HG02610 (cell line): Measurements from ENCODE around the gene RGS19.

Experiments used
- ATAC-seq: cut with Tn5 transposase; IDR thresholded peaks from one replicate; pipeline ENCODE4 v1.9.1; 2021; ENCODE audit warnings: mild to moderate bottlenecking, moderate library complexity; ENCODE audit not compliant: unreplicated experiment

The RGS19 gene

DNA sequence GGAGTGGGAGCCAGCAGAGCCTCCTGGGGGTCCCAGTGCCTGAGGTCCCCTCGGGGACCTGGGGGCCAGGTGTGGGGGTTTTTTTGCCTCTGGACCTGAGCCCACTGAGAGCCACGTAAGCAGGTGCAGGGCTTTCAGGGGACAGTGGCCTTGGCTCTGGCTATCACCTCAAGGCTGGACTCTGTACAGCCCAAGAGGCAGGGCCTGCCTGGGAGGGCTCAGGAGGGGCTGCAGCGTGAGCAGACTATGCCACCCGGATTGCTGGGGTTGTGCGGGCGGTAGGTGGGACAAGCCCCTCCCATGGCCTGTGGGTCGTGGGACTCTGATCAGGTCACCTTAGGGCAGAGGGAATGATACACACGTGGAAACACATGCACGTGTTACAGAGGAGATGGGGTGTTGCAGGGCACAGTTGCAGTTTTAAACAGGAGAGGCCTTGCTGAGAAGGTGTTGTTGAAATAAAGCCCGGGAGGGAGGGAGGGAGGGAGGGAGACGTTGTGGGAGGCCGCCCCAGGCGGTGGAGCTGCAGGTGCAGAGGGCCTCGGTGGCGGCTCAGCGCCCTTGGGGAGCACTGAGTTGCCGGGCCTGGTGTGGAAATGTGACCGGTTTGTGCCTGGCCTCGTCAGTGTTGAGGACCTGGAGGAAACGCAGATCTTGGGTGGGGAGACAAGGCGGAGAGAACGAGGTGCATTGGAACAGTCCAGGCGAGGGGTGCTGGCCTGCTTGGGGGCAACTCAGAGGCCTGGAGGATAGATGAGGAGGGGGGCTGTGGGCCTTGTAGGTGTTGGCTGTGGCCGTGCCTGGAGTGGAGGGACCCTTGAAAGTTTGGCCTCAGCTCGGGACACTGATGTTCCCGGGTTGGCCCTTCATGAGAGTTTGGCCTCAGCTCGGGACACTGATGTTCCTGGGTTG is 14.0 kb downstream of the RGS19 start:
- ATAC-seq = no peak

DNA sequence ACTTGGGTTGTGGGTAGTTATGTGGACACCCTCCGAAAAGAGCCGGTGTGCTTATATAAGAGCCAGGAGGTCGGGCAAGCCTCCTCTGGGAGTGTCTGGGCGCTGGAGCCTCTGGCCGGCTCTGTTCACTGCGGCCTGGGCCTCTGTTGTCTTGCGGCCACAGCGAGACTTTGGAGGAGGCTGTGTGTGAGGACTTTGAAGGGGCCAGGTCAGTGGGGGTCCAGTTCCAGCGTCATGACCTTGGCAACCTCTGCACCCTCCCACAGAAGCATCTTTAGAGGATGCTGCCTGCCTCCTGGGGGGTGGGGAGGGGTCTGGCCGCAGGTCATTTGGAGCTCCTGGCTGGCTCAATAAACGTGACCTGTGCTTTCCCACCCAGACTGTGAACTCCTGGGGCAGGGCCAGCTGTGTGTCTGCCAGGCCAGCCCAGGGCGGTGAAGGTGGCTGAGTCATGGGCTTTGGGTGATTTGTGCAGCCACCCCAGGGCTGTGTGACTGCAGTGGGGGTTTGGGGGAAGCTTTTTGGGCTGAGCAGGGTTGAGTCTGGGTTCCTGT is 15.1 kb downstream of the RGS19 start:
- ATAC-seq = no peak

DNA sequence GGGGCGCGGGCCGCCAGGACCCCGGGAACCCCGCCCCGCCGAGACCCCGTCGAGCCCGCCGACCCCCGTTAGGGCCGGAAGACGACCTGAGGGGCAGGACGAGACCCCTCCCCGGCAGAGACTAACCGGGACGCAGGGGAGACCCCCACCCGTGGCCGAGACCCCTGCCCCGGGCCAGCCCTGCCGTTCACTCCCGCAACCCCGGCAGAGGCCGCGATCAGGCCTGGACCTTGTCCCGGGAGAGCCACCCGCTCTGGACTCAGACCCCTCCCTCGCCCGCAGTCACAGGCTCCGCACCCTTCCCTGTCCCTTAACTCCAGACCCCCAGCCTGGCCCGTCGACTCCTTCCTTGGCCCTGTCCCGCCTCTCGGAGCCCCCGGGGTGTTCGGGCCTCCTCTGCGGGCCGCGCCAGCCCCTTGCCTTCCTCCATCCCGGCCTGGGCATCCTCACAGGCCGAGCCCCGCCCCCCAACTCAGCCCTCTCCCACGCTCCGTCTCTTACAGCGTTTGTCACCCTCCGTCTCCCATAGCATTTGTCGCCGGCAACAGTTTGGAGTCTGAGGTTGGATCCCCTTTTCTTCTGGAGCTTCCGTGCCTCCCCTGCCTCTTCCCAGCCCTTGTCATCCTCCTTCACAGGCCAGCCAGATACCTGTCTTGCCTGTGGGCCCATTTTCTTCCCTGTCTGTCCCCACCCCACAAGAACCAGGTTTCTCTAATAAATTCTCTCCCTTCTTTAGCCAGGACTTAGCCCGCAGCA is 15.8 kb downstream of the RGS19 start:
- no peak for ATAC-seq

DNA sequence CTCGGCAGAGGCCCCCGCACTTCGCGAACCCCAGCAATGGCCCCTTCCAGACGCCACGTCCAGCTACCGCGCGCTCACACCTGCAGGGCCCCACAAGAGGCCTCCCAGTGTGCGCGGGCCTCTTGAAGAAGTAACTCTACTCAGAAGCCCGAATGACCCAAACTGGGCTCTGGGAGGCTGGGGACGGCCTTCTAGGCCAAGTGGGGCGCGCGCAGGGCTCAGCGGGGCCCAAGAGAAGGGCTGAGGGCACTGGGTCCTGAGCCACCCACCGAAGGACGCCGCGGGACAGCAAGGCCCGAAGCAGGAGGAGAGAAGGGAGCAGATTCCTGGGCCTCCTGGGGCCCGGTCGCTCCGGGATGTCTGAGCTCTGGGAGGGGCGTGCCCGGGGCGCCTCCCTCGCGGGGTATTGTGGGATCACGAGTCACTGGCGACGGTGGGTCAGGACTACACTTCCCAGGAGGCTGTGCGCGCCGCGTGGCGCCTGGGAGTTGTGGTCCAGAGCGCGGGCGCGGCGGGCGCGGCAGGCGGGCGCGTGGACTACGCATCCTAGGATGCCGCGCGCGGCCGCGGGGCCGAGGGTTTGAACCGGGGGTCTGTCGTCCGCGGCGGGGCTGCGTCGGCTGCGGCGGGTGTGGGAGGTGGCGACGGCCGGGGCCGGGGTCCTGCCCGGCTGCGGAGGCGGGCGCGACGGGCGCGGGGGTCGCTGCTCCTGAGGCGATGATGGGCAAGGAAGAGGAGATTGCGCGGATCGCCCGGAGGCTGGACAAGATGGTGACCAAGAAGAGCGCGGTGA is 16.5 kb downstream of the RGS19 start, which contains the start of gene TCEA2:
TSS of gene TCEA2 (plus strand) at position 603 of the 793 bp plus-strand sequence. CDS start at position 718, 115 bp downstream.
- peak; percentile 77 for ATAC-seq

DNA sequence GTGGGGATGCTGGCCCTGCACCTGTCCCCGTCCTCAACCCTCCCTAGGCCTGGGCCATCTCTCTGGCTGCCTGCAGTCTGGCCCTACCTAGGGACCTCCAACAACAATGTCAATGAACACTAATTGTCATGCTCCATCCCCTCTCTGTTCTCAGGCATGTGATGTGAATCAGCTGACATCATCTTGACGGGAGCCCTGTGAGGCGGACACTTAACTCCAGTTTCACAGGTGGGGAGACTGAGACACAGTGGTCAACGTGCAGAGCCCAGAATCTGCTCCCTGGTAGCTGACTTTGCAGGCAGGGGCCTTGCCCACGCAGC is 17.1 kb downstream of the RGS19 start:
- ATAC-seq = no peak

DNA sequence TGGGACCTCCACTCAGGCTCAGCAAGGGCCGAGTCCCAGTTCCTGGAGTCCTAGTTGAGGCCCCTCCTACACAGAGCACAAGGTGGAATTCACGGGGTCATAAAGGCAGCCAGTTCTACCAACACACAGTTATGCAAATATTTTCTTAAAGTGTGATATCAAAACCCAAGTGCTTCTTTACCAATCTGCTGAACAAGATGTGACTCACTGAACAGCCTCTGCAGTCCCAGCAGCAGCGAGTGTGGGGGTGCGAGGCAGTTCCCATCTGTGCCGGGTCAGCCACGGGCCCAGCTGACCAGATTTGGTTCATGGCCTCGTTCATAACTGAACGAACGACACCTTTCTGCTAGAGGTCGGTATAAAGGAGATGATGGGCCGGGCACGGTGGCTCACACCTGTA is 20.8 kb downstream of the RGS19 start:
- ATAC-seq = no peak

DNA sequence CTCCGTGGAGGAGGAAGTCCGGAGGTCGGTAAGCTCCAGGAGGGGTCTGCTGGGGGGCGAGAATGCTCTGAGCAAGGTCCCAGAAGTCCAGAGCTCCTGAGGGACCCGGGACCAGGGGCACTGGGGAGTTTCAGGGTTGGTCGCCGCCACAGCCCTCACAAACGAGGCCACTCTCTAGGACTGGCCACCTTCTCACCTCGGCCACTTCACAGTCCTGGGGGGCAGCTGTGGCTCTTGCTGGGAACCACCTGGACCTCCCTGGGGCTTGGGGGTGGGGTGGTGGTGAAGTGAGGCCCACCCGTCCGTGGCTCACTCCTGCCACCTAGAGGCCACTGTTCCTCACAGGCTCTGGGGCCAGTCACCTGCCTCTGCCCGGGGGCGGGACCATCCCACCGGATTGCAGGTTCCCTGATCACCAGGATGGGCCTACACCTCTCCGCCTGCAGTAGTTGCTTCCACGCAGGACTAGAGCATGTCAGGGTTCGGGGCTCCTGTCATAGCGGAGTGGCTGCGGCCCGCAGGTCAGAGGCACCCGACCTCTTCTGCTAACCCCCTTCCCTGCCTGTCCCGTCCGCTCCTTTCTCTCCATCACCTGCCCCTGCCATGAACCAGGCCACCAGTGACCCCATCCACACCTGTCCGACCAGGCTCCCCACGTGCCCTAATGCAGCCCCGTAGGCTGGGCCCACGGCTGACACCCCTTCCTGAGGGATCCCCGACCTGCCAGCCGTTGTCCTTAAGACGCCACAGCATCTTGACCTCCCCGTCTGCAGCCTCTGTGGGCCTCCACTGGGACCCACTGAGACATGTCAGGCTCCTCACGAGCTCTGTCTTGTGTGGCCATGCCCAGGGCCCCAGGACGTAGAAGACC is 21.5 kb downstream of the RGS19 start:
- ATAC-seq = no peak

DNA sequence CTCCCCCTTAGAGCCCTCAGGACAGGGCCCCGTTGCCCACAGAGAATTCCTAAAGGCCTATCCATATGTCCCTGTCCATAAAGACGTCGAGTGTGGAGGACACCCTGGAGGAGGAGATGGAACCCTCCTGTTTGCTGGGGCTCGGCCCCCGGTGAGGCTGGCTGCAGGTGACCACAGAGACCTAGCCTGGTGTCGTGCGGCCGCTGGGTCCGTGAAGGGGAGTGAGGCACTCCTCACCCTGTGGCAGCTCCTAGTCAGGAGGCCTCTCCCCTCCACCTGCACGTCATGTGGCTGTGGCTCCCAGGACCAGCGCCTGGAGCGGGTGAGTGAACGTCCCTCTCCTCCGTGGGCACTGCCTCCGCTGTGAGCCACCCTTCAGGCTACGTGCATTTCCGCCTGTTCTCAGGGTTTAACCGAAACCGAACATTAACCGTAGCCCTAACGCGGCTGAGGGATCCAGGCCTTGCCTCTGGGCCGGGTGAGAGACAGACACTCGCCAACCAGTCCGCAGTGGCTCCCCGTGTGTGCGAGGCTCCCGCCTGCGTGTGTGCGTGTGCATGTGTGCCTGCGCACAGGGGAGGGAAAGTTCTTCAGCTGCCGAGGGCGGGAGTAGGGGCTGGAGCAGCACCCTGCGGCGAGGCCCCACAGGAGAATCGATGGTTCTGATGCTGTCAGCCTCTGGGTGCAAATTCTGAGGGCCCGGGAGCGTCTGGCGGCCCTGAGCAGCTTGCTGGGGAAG is 22.3 kb downstream of the RGS19 start:
- ATAC-seq = no peak

DNA sequence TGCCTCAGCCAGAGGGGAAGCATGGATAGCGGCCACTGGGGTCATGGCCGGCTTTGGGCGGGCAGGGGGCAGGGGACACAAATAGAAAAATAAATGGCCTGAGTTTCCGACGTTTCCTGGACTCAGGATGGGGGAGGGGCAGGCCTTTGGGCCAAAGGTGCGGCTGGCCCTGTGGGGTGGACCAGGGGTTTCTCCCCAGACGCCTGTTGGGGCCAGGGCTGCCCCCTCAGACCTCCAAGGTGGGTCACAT is 22.8 kb downstream of the RGS19 start:
- ATAC-seq = no peak

DNA sequence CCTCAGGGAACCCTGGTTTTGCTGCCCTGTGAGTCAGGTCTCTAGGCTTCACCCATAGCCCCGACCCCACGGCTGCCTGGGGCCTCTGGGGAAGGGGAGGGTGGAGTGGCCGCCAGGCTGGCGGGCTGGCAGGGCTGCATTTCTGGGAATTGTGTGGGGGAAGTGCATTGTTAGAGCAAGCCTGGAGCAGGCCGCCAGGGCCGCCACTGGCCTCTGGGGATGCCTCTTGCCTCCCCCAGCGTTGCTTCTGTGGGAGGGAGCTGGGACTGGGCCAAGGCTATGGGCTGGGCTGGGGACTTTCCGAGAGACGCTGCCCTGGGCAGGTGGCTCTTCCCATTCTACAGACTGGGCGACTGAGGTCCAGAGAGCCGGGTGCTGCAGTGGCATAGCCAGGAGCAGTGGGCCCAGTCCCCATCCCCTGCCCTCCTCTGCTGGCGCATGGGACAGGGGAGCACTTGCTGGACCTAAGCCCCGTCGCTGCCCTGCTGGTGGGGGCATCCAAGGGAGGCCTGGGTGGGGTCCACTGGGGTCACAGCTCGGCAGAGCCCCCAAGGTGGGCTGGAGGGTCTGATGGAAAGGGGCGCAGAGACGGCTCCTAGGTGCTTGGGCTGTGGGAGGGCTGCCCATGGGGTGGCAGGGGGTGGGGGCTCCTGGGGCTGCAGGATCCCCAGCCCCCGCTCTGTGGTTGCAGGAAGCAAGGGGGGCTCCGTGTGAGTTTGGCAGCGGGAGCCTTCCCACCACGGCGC is 23.3 kb downstream of the RGS19 start:
- ATAC-seq = no peak

DNA sequence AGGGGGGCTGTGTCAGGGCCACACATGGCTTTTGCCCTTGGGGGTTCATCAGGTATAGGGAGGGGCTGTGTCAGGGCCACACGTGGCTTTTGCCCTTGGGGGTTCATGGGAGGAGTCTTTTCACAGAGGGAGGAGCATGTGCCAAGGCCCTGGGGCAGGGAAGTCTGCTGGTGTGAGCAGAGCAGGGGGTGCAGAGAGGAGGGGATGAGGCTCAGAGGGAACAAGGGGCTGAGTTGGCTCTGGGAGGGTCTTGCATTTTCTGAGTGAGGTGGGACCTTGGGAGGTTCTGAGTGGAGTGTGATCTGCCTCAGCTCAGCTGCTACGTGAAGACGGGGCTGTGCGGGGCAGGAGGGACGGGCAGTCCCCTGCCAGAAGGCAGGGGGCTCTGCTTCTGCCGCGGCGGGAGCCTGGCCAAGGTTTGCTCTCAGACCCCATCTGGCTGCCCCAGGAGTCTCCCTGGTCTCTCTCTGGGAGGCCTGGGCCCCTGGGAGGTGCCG is 23.9 kb downstream of the RGS19 start:
- no peak for ATAC-seq

DNA sequence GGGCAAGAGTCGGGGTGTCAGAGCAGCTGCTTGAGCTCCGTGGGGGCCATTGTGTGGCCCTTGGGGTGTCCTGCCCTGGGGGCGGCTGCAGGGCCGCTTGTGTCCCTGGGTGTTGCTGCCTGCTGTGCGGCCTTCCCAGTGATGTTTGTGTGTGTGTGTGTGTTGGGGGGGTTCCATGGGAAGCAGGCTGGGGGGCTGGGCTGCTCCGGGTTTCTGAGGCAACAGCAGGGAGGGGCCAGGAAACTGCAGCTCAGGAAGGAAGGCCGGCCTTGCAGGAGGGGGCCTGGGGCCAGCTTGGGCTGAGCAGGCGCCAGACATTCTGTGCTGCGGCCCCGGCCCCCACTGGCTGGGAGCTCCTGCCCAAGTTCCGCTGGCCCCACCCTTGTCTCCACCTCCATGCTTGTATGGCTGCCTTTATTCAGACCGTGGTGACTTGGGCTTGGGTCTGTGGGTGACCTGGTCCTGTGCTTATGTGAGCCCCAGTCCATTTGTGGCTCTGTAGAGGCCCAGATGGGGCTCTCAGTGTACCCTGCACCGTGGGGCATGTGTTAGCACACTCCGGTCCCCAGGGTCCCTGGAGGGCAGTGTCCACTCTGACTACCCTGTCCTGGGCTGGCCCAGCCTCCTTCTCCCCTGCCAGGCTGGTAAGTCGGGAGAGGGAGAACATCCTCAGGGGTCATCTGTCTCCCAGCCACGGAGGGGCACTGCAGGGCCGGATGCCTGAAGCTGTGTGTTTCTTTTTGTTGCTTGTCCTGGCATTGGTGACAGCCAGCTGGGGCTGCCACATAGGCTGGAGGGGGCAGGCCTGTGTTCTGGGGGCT is 25.3 kb downstream of the RGS19 start:
- no peak for ATAC-seq

DNA sequence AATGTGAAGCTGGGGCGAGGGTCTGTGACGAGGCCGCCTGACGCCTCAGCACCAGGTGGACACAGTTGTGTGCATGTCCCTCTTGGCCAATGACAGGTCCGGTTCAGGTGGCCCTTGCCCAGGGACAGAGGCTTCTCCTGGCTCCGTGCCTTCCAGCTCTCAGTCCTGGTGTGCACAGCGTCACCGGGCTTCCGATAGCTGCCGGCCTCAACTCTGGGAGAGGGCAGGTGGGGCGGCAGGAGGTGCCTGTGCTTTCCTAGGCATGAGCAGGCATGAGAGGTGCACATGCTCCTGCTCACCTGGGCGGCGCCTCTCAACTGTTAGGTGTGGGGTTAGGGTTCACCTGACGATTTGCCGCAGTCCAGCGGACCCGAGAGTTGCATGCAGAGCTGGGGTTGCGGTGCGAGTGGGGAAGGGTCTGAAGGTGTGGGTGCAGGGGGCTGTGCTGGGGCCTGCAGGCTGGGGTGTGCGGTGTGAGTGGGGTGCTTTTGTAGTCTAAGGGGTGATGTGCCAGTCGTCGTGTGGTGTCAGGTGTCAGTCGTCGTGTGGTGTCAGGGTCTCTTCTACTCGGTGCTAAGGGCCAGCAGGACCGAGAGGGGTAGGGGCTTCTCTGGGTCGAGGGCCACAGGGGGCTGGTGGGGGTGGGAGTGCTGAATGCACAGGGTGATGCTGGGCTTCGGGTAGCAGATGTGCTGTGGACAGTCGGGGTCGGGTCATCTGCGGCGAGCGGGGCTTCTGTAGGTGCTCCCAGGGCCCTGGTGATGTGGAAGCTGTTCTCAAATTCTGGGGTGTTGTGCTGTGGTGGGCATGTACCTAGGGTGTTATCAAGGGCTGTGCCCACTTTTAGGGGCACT is 26.1 kb downstream of the RGS19 start:
- ATAC-seq = no peak

DNA sequence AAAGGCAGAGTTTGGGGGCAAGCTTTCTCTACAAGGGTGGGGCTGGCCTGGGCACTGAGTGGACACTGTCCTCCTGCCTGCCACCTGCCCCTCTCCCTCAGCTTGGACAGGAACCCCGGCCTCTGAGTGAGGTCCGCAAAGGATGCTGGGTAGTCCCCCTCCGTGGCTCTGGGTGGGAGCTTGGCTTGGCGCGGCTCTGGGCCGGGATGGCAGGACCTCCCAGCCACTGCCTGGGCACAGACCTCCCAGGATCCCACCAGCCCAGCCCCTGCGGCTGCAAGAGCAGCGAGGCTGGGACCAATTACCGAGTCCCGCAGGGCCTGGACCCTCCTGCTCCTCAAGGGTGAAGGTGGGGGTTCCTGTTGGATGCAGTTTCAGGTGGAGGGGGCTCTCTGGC is 27.0 kb downstream of the RGS19 start:
- ATAC-seq = no peak

DNA sequence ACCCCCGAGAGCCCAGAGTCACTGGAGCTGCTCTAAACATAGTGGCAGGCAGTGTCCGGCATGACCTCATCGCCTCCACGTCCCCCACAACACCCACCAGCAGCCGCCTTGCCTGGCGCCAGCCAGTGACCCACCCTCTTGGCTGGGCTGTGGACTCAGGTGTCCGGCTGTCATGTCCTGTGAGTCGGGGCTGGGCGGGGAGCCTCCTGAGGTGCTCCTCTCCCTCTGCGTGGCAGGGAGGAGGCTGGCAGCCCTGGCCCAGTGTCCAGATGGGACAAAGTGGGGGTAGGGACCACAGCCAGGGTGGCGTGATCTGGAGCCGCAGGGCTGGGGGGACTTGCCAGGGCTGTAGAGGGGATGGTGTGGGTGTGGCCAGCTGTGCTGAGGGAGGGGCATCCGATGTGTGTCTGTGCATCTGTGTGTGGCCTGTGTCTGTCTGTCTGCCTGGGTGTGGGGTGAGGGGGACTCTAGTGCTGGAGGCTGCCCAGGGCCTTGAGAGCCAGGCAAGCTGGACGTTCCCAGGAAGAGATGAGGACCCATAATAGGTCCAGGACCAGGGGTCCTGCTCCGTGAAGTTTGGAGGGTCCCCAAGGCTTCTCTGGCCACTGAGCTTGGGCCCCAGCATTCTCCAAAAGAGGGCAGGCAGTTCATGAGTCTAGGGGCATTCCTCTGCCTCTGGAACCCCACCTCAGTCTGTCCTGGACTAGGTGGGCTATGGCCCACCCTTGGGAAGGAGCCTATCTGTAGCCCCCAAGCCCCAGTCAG is 27.6 kb downstream of the RGS19 start:
- no peak for ATAC-seq

DNA sequence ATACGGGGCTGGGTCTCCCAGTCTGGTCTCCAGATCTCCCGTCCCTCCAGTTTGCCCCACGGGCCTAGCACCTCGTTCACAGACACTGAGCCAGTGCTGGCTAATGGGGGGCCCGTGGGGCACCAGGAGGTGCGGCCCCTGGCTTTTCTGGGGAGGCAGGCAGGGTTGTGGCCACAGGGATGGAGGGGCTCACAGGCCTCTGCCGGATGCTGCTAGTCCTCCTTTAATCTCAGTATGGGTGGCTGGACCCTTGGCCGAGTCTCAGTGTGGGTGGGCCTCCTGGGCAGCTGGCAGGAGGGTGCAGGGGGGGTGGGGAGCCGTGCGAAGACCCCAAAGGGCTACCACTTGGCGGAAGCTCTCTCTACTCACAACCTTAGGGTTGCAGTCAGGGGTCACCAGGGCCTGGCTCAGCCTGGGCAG is 28.3 kb downstream of the RGS19 start:
- ATAC-seq = no peak
